Measurements from ENCODE around the gene GOLGA3.

GOLGA3 gene

GRCh38 chr12:132869551-132869950 is 40.9 kb upstream of the GOLGA3 start:
- Histone ChIP-seq H3K4me1 (ENCODE audit: insufficient read depth, low read length, poor library complexity, severe bottlenecking) (no peaks in the 10 kb centered on the region), H3K9me3 (ENCODE audit: insufficient read depth, low read depth, low read length) (peaks cover 6% of the 10 kb centered on the region; the same call in 1 of the 2 replicates), H3K4me3 (ENCODE audit: low read length, poor library complexity, severe bottlenecking) (no peak overlapping the region), H2AFZ (ENCODE audit: low read length) (no peak overlapping the region), H3K4me2 (ENCODE audit: low read depth, low read length, poor library complexity, severe bottlenecking) (no peak overlapping the region), H3K27me3 (ENCODE audit: insufficient read depth, low read length, poor library complexity, severe bottlenecking) (no peaks in the 10 kb centered on the region), H3K79me2 (ENCODE audit: insufficient read depth, low read length) (no peaks in the 10 kb centered on the region), H3K36me3 (ENCODE audit: insufficient read depth, low read length) (no peaks in the 10 kb centered on the region), H3K9ac (ENCODE audit: low read depth, low read length, poor library complexity, severe bottlenecking) (no peak overlapping the region), H3F3A (ENCODE audit: low read depth) (no peaks in the 10 kb centered on the region), H3K9me2 (replicated peaks; ENCODE audit: low read depth, low read length) (no peaks in the 10 kb centered on the region), H4K20me1 (ENCODE audit: insufficient read depth, low read length, poor library complexity, severe bottlenecking) (no peaks in the 10 kb centered on the region)
- TF ChIP-seq, protein P1, sequence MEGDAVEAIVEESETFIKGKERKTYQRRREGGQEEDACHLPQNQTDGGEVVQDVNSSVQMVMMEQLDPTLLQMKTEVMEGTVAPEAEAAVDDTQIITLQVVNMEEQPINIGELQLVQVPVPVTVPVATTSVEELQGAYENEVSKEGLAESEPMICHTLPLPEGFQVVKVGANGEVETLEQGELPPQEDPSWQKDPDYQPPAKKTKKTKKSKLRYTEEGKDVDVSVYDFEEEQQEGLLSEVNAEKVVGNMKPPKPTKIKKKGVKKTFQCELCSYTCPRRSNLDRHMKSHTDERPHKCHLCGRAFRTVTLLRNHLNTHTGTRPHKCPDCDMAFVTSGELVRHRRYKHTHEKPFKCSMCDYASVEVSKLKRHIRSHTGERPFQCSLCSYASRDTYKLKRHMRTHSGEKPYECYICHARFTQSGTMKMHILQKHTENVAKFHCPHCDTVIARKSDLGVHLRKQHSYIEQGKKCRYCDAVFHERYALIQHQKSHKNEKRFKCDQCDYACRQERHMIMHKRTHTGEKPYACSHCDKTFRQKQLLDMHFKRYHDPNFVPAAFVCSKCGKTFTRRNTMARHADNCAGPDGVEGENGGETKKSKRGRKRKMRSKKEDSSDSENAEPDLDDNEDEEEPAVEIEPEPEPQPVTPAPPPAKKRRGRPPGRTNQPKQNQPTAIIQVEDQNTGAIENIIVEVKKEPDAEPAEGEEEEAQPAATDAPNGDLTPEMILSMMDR (conservative IDR thresholded peaks at IDR 0.05; ENCODE audit: low read length): no peak
- TF ChIP-seq EZH2phosphoT487 (IDR thresholded peaks at IDR 0.05; ENCODE audit: borderline replicate concordance): no peak

DNA sequence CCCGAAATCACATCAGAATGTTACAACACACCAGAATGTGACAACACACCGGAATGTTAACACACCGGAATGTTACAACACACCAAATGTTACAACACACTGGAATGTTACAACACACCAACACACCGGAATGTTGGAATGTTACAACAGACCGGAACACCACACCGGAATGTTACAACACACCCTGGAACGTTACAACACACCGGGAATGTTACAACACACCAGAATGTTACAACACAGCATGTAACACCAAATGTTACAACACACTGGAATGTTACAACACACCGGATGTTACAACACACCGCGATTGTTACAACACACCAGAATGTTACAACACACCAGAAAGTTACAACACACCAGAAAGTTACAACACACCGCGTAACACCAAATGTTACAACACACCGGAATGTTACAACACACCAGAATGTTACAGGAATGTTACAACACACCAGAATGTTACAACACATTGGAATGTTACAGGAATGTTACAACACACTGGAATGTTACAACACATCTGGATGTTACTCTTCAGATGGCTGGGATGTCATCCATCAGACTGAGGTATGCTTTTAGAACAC is 37.7 kb upstream of the GOLGA3 start:
- H3F3A ChIP-seq (ENCODE audit: low read depth): no peaks in the 10 kb centered on the region
- H3K27me3 ChIP-seq (ENCODE audit: insufficient read depth, low read length, poor library complexity, severe bottlenecking): no peaks in the 10 kb centered on the region
- H3K9me2 ChIP-seq (replicated peaks; ENCODE audit: low read depth, low read length): no peaks in the 10 kb centered on the region
- no peak overlapping the region for H3K9ac ChIP-seq (ENCODE audit: low read depth, low read length, poor library complexity, severe bottlenecking)
- H3K79me2 ChIP-seq (ENCODE audit: insufficient read depth, low read length): no peaks in the 10 kb centered on the region
- peaks cover 5% of the 10 kb centered on the region; the same call in 1 of the 2 replicates for H3K9me3 ChIP-seq (ENCODE audit: insufficient read depth, low read depth, low read length)
- H3K36me3 ChIP-seq (ENCODE audit: insufficient read depth, low read length): no peaks in the 10 kb centered on the region
- no peak overlapping the region for H3K4me2 ChIP-seq (ENCODE audit: low read depth, low read length, poor library complexity, severe bottlenecking)
- H4K20me1 ChIP-seq (ENCODE audit: insufficient read depth, low read length, poor library complexity, severe bottlenecking): no peaks in the 10 kb centered on the region
- H3K4me3 ChIP-seq (ENCODE audit: low read length, poor library complexity, severe bottlenecking): no peak overlapping the region
- no peak overlapping the region for H2AFZ ChIP-seq (ENCODE audit: low read length)
- TF ChIP-seq, protein P1 (conservative IDR thresholded peaks at IDR 0.05; ENCODE audit: low read length): no peak
- TF ChIP-seq EZH2phosphoT487 (IDR thresholded peaks at IDR 0.05; ENCODE audit: borderline replicate concordance): no peak
- H3K4me1 ChIP-seq (ENCODE audit: insufficient read depth, low read length, poor library complexity, severe bottlenecking): no peaks in the 10 kb centered on the region

GRCh38 chr12:132861558-132861957 is 32.9 kb upstream of the GOLGA3 start:
- no peaks in the 10 kb centered on the region for H3K36me3 ChIP-seq (ENCODE audit: insufficient read depth, low read length)
- no peak for TF ChIP-seq EZH2phosphoT487 (IDR thresholded peaks at IDR 0.05; ENCODE audit: borderline replicate concordance)
- TF ChIP-seq, protein P1 (conservative IDR thresholded peaks at IDR 0.05; ENCODE audit: low read length): no peak
- H3K9ac ChIP-seq (ENCODE audit: low read depth, low read length, poor library complexity, severe bottlenecking): no peak overlapping the region
- H2AFZ ChIP-seq (ENCODE audit: low read length): no peak overlapping the region
- H4K20me1 ChIP-seq (ENCODE audit: insufficient read depth, low read length, poor library complexity, severe bottlenecking): no peaks in the 10 kb centered on the region
- H3K9me3 ChIP-seq (ENCODE audit: insufficient read depth, low read depth, low read length): peaks cover 11% of the 10 kb centered on the region; the same call in 1 of the 2 replicates
- no peaks in the 10 kb centered on the region for H3F3A ChIP-seq (ENCODE audit: low read depth)
- H3K4me2 ChIP-seq (ENCODE audit: low read depth, low read length, poor library complexity, severe bottlenecking): no peak overlapping the region
- H3K4me1 ChIP-seq (ENCODE audit: insufficient read depth, low read length, poor library complexity, severe bottlenecking): no peaks in the 10 kb centered on the region
- H3K79me2 ChIP-seq (ENCODE audit: insufficient read depth, low read length): no peaks in the 10 kb centered on the region
- no peaks in the 10 kb centered on the region for H3K27me3 ChIP-seq (ENCODE audit: insufficient read depth, low read length, poor library complexity, severe bottlenecking)
- H3K9me2 ChIP-seq (replicated peaks; ENCODE audit: low read depth, low read length): no peaks in the 10 kb centered on the region
- no peak overlapping the region for H3K4me3 ChIP-seq (ENCODE audit: low read length, poor library complexity, severe bottlenecking)

Data from Loucy (cell line).